Mucosa of descending colon (tissue), 3 donors: ENCODE measurements around the gene MLIP. TPM values are rescaled to one million over a fixed set of nuclear protein-coding genes. Genes with fewer than 3 reads are reported as not detected.
"Not testable (repeated sequence)": the region's sequence is repeated elsewhere in the genome, so short reads cannot be mapped to it uniquely, and the experiment has no call there.

Source experiments
- ATAC-seq: fragments of 200-7000 bp; cut with Tn5 transposase; one replicate; pipeline ENCODE4 v1.9.1; 2020; ENCODE audit warnings: mild to moderate bottlenecking, moderate library complexity
- DNase-seq, 3 donors: peaks; one replicate each; pipeline ENCODE4 v3.0.0-alpha.2; 2020
- H3K36me3 ChIP-seq: fragments of 200-600 bp; one replicate; pipeline ENCODE4 v1.8.0; 2021; ENCODE audit warnings: low read depth, mild to moderate bottlenecking
- H3K4me1 ChIP-seq: fragments of 200-600 bp; one replicate; pipeline ENCODE4 v1.8.0; 2021; ENCODE audit warnings: low read depth, mild to moderate bottlenecking
- H3K4me3 ChIP-seq: fragments of 200-600 bp; one replicate; pipeline ENCODE4 v1.8.0; 2021; ENCODE audit warnings: mild to moderate bottlenecking
- H3K9me3 ChIP-seq: fragments of 200-600 bp; one replicate; pipeline ENCODE4 v1.8.0; 2021; ENCODE audit warnings: mild to moderate bottlenecking
- intact Hi-C, 2 donors: fragments of 100-400 bp; cut with DNase I in 1 of 2; cut with micrococcal nuclease in 1 of 2; formaldehyde crosslinking; loops; one replicate each; pipeline versions ENCODE4 v1.11.0 to v1.11.1; 2022; cut with DNase I, micrococcal nuclease
- total RNA-seq, 3 donors: library from RNA; stranded (reverse); fragmentation: NEBNext Ultra II Directional in 2 of 3; extraction: Animal tissue kit (Norgen Biotek cat#: 25700) in 2 of 3; gene quantifications; one replicate each; pipeline versions ENCODE4 v1.2.1 to v1.2.4, GENCODE V29; 2021 to 2023
- TF ChIP-seq, protein P1 (sequence below): fragments of 200-600 bp; IDR thresholded peaks from one replicate; pipeline ENCODE4 v1.8.0; 2022; ENCODE audit warnings: antibody characterized with exemption, mild to moderate bottlenecking
- donor health status: DM: no; HTN: no; CAD: no; lungs with moderate emphysema.
- donor health status: DM: no; HTN: no; CAD: no.
- donor health status: DM: no; HTN: yes; CAD: no.

Gene MLIP
- total RNA-seq, 3 donors from 2014 or later = 1.9 to 2.5 (median 2.3) TPM

DNA sequence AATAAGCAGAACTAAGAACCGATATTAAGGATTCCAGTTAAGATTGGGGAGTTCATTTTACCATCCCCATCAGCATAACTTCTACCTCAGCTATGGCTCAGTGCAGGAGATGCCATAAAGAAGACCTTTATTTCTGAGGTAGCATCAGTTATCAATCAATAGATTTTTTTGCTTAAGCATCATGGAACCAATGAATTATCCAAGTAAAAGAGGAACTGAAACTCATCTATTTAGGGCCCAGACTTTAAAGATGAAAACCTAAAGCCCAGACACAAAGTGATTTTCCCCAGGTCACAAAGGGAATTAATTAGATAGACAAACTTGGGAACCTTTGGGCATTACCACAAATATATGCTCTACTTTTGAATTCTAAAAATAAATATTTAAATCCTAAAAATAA is 137.8 kb downstream of the MLIP start:
- no peak for DNase-seq
- Histone ChIP-seq H3K4me1 (no peaks in the 10 kb centered on the region), H3K9me3 (no peaks in the 10 kb centered on the region), H3K36me3 (peaks cover 5% of the 10 kb centered on the region), H3K4me3 (no peak overlapping the region)
- intact Hi-C loops = no loop called here
- TF ChIP-seq, protein P1, sequence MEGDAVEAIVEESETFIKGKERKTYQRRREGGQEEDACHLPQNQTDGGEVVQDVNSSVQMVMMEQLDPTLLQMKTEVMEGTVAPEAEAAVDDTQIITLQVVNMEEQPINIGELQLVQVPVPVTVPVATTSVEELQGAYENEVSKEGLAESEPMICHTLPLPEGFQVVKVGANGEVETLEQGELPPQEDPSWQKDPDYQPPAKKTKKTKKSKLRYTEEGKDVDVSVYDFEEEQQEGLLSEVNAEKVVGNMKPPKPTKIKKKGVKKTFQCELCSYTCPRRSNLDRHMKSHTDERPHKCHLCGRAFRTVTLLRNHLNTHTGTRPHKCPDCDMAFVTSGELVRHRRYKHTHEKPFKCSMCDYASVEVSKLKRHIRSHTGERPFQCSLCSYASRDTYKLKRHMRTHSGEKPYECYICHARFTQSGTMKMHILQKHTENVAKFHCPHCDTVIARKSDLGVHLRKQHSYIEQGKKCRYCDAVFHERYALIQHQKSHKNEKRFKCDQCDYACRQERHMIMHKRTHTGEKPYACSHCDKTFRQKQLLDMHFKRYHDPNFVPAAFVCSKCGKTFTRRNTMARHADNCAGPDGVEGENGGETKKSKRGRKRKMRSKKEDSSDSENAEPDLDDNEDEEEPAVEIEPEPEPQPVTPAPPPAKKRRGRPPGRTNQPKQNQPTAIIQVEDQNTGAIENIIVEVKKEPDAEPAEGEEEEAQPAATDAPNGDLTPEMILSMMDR = no peak
- no peak for ATAC-seq

DNA sequence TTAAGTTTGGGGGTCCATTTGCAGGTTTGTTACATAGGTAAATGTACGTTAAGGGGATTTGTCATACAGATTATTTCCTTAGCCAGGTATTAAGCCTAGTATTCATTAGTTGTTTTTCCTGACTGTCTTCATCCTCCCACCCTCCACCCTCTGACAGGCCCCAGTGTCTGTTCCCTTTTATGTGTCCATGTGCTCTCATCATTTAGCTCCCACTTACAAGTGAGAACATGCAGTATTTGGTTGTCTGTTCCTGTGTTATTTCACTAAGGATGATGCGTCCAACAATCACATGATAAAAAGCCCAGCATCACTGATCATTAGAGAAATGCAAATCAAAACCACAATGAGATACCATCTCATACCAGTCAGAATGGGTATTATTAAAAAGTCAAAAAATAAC is 138.6 kb downstream of the MLIP start:
- H3K9me3 ChIP-seq, DNase-seq, H3K4me3 ChIP-seq, H3K36me3 ChIP-seq, H3K4me1 ChIP-seq, ATAC-seq, intact Hi-C loops: not testable (repeated sequence)

- intact Hi-C loops = no loop called here
- no peak overlapping the region for H3K4me3 ChIP-seq
- ATAC-seq = no peak
These were observed 141.3 kb downstream of the MLIP start for GRCh38 chr6:54252496-54252895.

DNA sequence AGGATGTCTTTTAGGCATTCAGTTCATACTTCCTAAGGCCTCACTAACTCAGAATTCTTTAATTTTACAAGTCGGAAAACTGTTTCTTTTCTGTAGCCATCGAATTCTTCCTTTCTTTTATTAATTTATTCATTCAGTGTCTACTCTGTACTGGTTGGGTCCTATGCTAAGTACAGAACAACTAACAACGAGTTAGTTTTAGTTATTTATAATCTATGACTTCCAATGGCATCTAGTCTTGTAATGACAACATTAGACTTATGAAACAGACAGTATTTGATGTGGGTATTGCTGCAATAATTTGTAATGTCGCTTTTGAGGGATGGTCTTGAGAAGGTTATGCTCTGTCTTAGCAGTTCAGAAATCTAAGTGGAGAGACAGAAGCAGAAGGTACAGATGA is 141.7 kb downstream of the MLIP start:
- Histone ChIP-seq H3K9me3 (no peaks in the 10 kb centered on the region), H3K4me1 (no peaks in the 10 kb centered on the region), H3K36me3 (peaks cover 5% of the 10 kb centered on the region), H3K4me3 (no peak overlapping the region)
- TF ChIP-seq, protein P1 = no peak
- no peak for DNase-seq
- no peak for ATAC-seq
- intact Hi-C loops = no loop called here

More at GRCh38 chr6:54252496-54252895, 141.3 kb downstream of the MLIP start:
- Histone ChIP-seq H3K9me3 (no peaks in the 10 kb centered on the region), H3K4me1 (no peaks in the 10 kb centered on the region), H3K36me3 (peaks cover 5% of the 10 kb centered on the region)
- TF ChIP-seq, protein P1 = no peak
- DNase-seq = no peak

DNA sequence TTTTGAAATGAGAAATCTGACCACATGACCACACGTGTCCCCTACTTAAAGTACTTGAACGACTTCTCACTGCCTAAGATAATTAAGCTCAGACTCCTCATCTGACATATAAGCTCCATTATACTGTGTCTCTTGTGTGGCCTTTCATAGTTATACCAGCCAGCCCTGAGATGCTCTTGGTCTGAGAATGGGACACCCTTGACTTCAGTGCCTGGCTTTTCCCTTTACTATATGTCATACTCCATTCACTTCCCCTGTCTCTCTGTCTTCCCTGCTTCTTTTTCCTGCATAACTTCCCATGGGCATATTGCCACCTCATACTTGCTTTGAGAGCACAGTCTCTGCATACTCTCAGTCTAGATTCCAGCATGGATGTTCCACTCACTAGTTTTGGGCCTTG is 143.6 kb downstream of the MLIP start:
- Histone ChIP-seq H3K36me3 (no peaks in the 10 kb centered on the region), H3K4me1 (no peaks in the 10 kb centered on the region), H3K9me3 (no peaks in the 10 kb centered on the region), H3K4me3 (no peak overlapping the region)
- ATAC-seq = no peak
- intact Hi-C loops = no loop called here
- no peak for DNase-seq
- TF ChIP-seq, protein P1 = no peak

DNA sequence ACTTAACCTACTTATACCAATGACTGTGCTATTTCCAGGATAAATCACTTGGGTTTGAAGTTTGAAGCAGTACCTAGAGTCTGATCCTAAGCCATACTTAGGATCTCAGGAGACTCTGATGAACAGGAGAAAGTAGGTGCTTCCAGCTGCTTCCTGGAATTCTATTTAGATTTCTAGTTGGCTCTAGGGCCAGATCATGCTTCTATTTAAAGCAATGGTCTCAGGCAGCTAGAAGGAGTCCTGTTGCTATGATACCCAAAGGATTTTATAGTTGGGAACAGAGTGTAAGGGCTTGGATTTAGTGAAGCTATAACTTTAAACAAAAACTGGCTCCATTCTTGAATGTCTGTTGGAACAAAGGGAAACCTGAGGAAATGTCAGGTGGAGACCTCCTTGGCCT is 144.6 kb downstream of the MLIP start:
- intact Hi-C loops = no loop called here
- Histone ChIP-seq H3K36me3 (no peaks in the 10 kb centered on the region), H3K4me1 (no peaks in the 10 kb centered on the region), H3K9me3 (no peaks in the 10 kb centered on the region), H3K4me3 (no peak overlapping the region)
- ATAC-seq = no peak
- no peak for DNase-seq
- TF ChIP-seq, protein P1 = no peak
